ENCODE data around the gene RPIA.

DNA sequence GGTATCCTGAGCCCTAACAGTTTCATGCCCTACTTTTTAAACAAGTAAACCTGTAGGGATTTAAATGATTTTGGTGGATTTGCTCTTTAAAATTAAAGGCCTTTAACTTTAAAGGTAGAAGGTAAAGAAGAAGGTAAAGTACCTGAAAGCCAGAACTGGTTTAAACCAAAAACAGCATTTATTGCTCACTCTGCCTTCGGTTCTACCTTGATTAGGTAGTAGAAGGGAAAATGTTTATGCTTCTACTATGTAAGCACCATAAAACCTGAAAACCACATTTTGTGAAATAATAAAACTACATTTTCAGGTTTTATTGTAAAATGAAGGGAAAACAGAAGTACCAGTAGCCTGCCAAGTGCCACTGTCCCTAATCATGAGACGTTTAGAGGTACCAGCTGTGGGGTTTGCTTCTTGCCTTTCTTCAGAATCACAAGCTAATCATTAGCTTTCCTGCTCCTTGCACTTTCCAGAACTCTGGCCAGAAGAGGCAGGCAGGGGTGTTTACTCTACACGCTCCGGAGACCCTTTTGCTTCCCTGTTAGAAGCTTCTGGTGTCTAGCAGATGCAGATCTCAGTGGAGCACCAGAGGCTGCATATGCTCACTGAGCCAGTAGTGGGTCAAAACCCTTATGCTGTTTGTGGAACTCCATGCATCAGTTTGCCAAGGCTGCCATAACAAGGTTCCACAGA, 33.3 kb downstream of the RPIA start:
- TF ChIP-seq, protein P1, sequence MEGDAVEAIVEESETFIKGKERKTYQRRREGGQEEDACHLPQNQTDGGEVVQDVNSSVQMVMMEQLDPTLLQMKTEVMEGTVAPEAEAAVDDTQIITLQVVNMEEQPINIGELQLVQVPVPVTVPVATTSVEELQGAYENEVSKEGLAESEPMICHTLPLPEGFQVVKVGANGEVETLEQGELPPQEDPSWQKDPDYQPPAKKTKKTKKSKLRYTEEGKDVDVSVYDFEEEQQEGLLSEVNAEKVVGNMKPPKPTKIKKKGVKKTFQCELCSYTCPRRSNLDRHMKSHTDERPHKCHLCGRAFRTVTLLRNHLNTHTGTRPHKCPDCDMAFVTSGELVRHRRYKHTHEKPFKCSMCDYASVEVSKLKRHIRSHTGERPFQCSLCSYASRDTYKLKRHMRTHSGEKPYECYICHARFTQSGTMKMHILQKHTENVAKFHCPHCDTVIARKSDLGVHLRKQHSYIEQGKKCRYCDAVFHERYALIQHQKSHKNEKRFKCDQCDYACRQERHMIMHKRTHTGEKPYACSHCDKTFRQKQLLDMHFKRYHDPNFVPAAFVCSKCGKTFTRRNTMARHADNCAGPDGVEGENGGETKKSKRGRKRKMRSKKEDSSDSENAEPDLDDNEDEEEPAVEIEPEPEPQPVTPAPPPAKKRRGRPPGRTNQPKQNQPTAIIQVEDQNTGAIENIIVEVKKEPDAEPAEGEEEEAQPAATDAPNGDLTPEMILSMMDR (IDR thresholded peaks at IDR 0.05), result no peak
- TF ChIP-seq POLR2A (IDR thresholded peaks at IDR 0.05), result no peak
